ENCODE data around the gene PSMD8. TPM values are rescaled to one million over a fixed set of nuclear protein-coding genes. Genes with fewer than 3 reads are reported as not detected.

Gene PSMD8
- total and polyA plus RNA-seq, 2 of the 8 experiments (the other 6 are each of a cell fraction or from before 2014, with no cell fraction given): 170 to 486 TPM

DNA sequence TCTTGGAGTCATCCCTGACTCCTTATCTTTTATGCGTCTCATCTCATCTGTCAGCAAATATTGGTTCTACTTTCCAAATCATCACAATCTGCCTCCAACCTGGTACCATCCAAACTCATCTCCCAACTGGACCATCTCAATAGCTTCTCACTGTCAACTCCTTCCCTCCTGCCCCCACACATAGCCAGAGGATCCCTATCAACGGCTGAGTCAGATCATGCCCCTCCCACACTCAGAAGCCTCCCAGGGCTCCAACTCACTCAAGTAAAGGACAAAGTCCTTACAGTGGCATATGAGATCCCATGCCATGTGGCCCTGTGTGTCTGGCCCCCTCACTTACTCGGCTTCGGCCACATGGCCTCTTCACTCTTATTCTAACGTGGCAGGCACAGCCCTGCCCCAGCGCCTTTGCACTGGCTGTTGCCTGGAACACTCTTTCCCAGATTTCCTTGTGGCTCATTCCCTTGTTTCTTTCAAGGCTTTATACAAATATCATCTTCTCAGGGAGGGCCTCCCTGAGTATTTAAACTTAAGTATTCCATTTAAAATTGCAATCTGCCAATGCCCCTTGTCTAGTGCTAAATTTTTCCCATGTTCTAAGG, 18.4 kb downstream of the PSMD8 start (continued):
- no peak for TF ChIP-seq KDM5A (IDR thresholded peaks at IDR 0.05; ENCODE audit: low read length)
- no peak for TF ChIP-seq POLR2A (IDR thresholded peaks at IDR 0.05; ENCODE audit: control extremely low read depth in 1 of 2, low read depth in 2 of 2, low read length in 2 of 2)
- TF ChIP-seq SP4 (IDR thresholded peaks at IDR 0.05; ENCODE audit: low read length): no peak

All from H1 (cell line).